ENCODE measurements around the gene HES6. TPM values are rescaled to one million over a fixed set of nuclear protein-coding genes. Genes with fewer than 3 reads are reported as not detected.

Gene HES6
- total and polyA plus RNA-seq, 2 of the 8 experiments (the other 6 are each of a cell fraction or from before 2014, with no cell fraction given) = 32.6 to 36.3 TPM

DNA sequence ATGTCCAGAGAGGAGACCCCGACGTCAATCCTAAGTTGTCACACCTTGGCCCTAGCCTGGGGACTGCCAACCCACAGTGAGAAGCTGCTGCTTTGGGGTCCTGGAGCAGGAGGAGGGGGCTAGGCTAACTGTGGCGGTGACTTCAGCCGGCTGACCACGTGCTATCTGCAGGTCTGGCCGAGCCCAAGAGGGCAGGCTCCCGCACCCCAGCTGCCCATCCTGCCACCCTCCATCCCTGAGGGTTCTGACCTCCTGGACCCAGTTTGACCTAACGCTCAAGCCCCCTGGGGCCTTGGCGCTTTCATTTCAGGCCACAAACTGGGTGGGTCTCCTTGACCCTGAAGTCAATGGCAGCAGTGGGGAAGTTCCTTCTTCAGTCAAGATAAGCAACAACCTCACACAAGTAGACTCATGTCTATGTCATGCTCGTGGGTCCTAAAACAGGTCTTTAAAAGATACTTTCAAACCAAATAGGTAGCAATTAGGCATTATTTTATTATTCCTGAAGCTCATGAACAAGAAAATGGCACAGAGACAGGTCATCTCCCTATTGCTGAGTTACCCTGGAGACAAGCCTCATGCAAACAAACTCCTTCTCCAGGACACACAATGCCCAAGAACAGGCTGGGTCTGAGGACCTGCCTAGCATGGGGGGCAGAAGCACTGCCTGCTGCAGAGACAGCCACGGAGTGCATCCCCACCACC, 2.3 kb downstream of the HES6 start:
- no peak for DNase-seq (ENCODE audit: low read depth in 1 of 2, low spot score in 2 of 2)
- peaks cover 11 to 57% (median 47%) of the 10 kb centered on the region in 4 experiments for H3K27me3 ChIP-seq (replicated peaks in 1 of 4; ENCODE audit: control insufficient read depth in 3 of 4, extremely low read depth in 1 of 4, insufficient read depth in 3 of 4, low read length in 3 of 4)
- H3K9me3 ChIP-seq (ENCODE audit: insufficient read depth in 2 of 2, low read depth in 1 of 2, low read length in 1 of 2) = peaks cover 0 to 10% of the 10 kb centered on the region in 2 experiments; a peak in 2 of 4 replicates
- peak overlapping the region; percentile 90; the same call in 1 of the 2 replicates for H2AK5ac ChIP-seq (ENCODE audit: low read depth, low read length)
- H3K4me3 ChIP-seq (ENCODE audit: extremely low read depth in 1 of 4, insufficient read depth in 2 of 4, low read depth in 3 of 4, low read length in 4 of 4) = no peak overlapping the region
- peaks cover 0 to 7% (median 0%) of the 10 kb centered on the region in 4 experiments; a peak in 1 of 8 replicates for H3K36me3 ChIP-seq (ENCODE audit: control insufficient read depth in 2 of 4, insufficient read depth in 4 of 4, low read length in 3 of 4)
- H3K4ac ChIP-seq (replicated peaks; ENCODE audit: insufficient read length, low read depth, low read length) = no peak overlapping the region
- H2BK5ac ChIP-seq (ENCODE audit: low read depth, low read length) = no peak overlapping the region
- no peak overlapping the region for H4K8ac ChIP-seq (ENCODE audit: extremely low read depth, insufficient read depth, low read length)
- no peak overlapping the region for H2BK15ac ChIP-seq (ENCODE audit: low read length)
- no peaks in the 10 kb centered on the region for H3K79me1 ChIP-seq (ENCODE audit: low read depth, low read length)
- no peak overlapping the region for H4K91ac ChIP-seq (replicated peaks; ENCODE audit: insufficient read length, low read length)
- WGBS, 2 experiments (ENCODE audit: extremely low coverage in 1 of 2, insufficient coverage in 1 of 2, insufficient read length in 1 of 2, insufficient replicate concordance in 2 of 2, low coverage in 1 of 2, low lambda C conversion rate in 2 of 2, missing lambda C conversion rate in 1 of 2) = 92% methylated on average over 10 of the region's 11 CpGs; no CpG with 5 or more reads in 1 of the 2 experiments
- no peak overlapping the region for H3K14ac ChIP-seq (ENCODE audit: insufficient read length)
- no peak overlapping the region for H3K23ac ChIP-seq (ENCODE audit: insufficient read length)
- H4K5ac ChIP-seq (ENCODE audit: insufficient read length, low read depth, low read length) = no peak overlapping the region
- no peak overlapping the region for H3K18ac ChIP-seq (ENCODE audit: extremely low read depth, low read length)
- no peaks in the 10 kb centered on the region for H3K79me2 ChIP-seq (ENCODE audit: control insufficient read depth in 1 of 2, insufficient read depth in 2 of 2, low read length in 2 of 2)
- H3K4me2 ChIP-seq (ENCODE audit: insufficient read depth in 1 of 2, low read depth in 2 of 2, low read length in 2 of 2) = no peak overlapping the region
- H3K4me1 ChIP-seq (replicated peaks in 1 of 4; ENCODE audit: control insufficient read depth in 3 of 4, insufficient read depth in 4 of 4, low read length in 3 of 4) = peaks cover 3 to 8% (median 6%) of the 10 kb centered on the region in 4 experiments
- H2BK20ac ChIP-seq (ENCODE audit: low read length) = no peak overlapping the region
- FAIRE-seq = no peak
- H2BK120ac ChIP-seq (replicated peaks; ENCODE audit: low read depth, low read length) = no peak overlapping the region
- H2AFZ ChIP-seq (ENCODE audit: low read length) = no peak overlapping the region
- ChIA-PET POLR2A (ENCODE audit: partially characterized antibody) (interaction anchor here (0.6 to 1.3 kb wide), 2 partner anchors 17 to 18 kb away, joined by 3 to 4 read pairs; no protein-coding TSS in a partner anchor), CTCF (ENCODE audit: partially characterized antibody) (interaction anchor here (0.6 to 3.0 kb wide), 3 partner anchors 25 to 224 kb away, joined by 3 to 13 read pairs (median 4); no protein-coding TSS in a partner anchor)
- H4K20me1 ChIP-seq (replicated peaks in 1 of 2; ENCODE audit: control insufficient read depth in 1 of 2, insufficient read depth in 2 of 2, low read length in 2 of 2) = peaks cover 0 to 10% of the 10 kb centered on the region in 2 experiments
- no peak overlapping the region for H3K9ac ChIP-seq (replicated peaks in 1 of 4; ENCODE audit: extremely low read depth in 1 of 4, low read depth in 3 of 4, low read length in 3 of 4)
- no peak overlapping the region; the same call in 1 of the 2 replicates for H2BK12ac ChIP-seq (ENCODE audit: low read depth, low read length)
- H3K56ac ChIP-seq (replicated peaks; ENCODE audit: insufficient read length, low read depth, low read length) = no peak overlapping the region
- no peak overlapping the region for H3K27ac ChIP-seq (ENCODE audit: low read depth, low read length)
- H3K23me2 ChIP-seq (ENCODE audit: low read depth, low read length) = peaks cover 20% of the 10 kb centered on the region; the same call in 1 of the 2 replicates
- TF ChIP-seq SP4 (IDR thresholded peaks at IDR 0.05; ENCODE audit: low read length) = no peak
- no peak for TF ChIP-seq RAD21 (IDR thresholded peaks at IDR 0.05 in 1 of 2, conservative IDR thresholded peaks at IDR 0.05 in 1 of 2; ENCODE audit: low read depth in 2 of 2, low read length in 2 of 2)
